Subcutaneous abdominal adipose tissue (tissue), 5 donors: ENCODE measurements around the gene CD248.
"Not testable (repeated sequence)": the region's sequence is repeated elsewhere in the genome, so short reads cannot be mapped to it uniquely, and the experiment has no call there.

Experiments
- H3K27ac ChIP-seq: one replicate; pipeline ENCODE4 v1.7.0; 2013; ENCODE audit warnings: low read depth, mild to moderate bottlenecking, inconsistent platforms, low read length, moderate library complexity
- H3K27me3 ChIP-seq, 5 donors: one replicate each; pipeline ENCODE4 v1.7.0; 2013; ENCODE audit warnings: low read length in 5 of 5, inconsistent platforms in 1 of 5; ENCODE audit not compliant: control insufficient read depth in 5 of 5, insufficient read depth in 4 of 5
- H3K36me3 ChIP-seq, 5 donors: one replicate each; pipeline ENCODE4 v1.7.0; 2013; ENCODE audit warnings: low read length in 5 of 5; ENCODE audit not compliant: control insufficient read depth in 5 of 5, insufficient read depth in 5 of 5
- H3K4me1 ChIP-seq, 5 donors: one replicate each; pipeline ENCODE4 v1.7.0; 2013; ENCODE audit warnings: low read length in 5 of 5, mild to moderate bottlenecking in 3 of 5, moderate library complexity in 1 of 5; ENCODE audit not compliant: control insufficient read depth in 5 of 5, insufficient read depth in 5 of 5
- H3K4me3 ChIP-seq, 5 donors: one replicate each; pipeline ENCODE4 v1.7.0; 2013; ENCODE audit warnings: low read length in 5 of 5, low read depth in 1 of 5
- H3K9ac ChIP-seq, 5 donors: one replicate each; pipeline ENCODE4 v1.7.0; 2013; ENCODE audit warnings: low read length in 5 of 5, mild to moderate bottlenecking in 4 of 5, moderate library complexity in 3 of 5
- H3K9me3 ChIP-seq, 5 donors: one replicate each; pipeline ENCODE4 v1.7.0; 2013; ENCODE audit warnings: low read length in 5 of 5; ENCODE audit not compliant: control insufficient read depth in 5 of 5
- donor health status: healthy.
- donor health status: healthy.
- donor health status: healthy.
- donor health status: healthy.
- donor health status: healthy.

Gene CD248

GRCh38 chr11:66350560-66351235, 33.9 kb upstream of the CD248 start:
- H3K4me3 ChIP-seq, H3K36me3 ChIP-seq, H3K27me3 ChIP-seq, H3K9ac ChIP-seq, H3K9me3 ChIP-seq, H3K27ac ChIP-seq: not testable (repeated sequence)
- peaks cover 3 to 31% (median 25%) of the 10 kb centered on the region in 5 donors for H3K4me1 ChIP-seq

DNA sequence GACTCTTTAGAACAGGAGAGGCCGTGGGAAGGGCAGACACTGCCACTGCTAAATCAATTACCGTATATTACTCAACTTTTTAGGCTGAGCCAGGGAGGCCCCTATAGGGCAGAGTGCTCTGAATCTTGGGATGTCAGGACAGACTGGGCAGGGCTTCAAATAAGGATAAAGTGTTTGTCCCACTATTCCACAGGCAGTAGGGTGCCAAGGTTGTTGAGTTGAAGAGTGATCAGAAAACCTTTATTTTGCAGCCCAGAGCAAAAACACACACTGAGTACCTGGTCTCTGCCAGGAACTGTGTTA, 32.2 kb upstream of the CD248 start:
- Histone ChIP-seq H3K9ac (no peak overlapping the region), H3K4me1 (peaks cover 7 to 45% (median 40%) of the 10 kb centered on the region in 5 donors), H3K36me3 (no peaks in the 10 kb centered on the region), H3K9me3 (no peaks in the 10 kb centered on the region), H3K4me3 (no peak overlapping the region), H3K27me3 (no peaks in the 10 kb centered on the region), H3K27ac (no peak overlapping the region)

DNA sequence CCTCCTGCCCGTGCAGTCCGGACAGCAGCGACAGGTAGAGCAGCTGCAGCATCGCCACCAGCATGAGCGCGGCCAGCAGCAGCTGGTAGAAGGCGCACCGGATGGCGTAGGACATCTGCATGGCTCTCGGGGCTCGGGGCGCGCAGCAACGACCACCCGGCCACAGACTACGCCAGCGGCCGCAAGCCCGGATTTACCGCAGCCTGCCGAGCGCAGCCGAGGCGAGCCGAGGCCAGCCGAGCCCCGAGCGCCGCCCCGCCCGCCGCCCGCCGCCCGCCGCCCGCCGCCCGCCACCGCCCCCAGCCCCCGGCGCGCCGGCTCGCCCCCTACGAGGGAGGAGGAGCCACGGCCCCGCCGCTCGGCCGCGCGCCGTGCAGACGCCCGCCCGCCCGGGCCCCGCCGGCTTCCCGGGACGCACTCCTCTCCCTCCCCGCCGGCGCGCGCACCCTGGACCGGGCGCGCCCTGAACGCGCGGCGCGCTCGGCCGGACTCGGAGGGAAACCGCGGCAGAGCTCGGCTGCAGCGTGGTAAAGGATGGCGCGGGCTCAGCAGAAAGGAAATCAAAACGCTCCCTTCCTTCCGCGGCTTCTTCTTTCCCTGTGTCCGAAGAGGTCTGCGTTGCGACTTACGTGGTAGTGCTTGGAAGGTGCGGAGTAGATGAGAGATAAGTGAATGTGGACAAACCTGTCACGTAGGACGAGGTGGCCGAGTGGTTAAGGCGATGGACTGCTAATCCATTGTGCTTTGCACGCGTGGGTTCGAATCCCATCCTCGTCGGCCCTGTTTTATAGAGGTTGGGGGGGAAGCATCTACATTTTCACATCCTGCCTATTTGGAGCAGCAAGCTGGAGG, 30.8 kb upstream of the CD248 start, which contains the start of gene B4GAT1:
Gene B4GAT1, minus strand, starts transcription at position 205 of the 852 bp plus-strand sequence. Its CDS starts 84 bp downstream, at position 121.
- Histone ChIP-seq H3K4me1 (peaks cover 9 to 55% (median 47%) of the 10 kb centered on the region in 5 donors), H3K9me3 (no peaks in the 10 kb centered on the region), H3K4me3 (peak within 1 kb of the TSS; percentile 86 to 95 (median 93)), H3K27ac (peak within 1 kb of the TSS; percentile 57), H3K36me3 (peaks cover 0 to 1% (median 0%) of the 10 kb centered on the region in 5 donors), H3K9ac (peak within 1 kb of the TSS; percentile 65 to 93 (median 77)), H3K27me3 (no peaks in the 10 kb centered on the region)

GRCh38 chr11:66346476-66347424, 29.9 kb upstream of the CD248 start:
- H3K9ac ChIP-seq = peak overlapping the region; percentile 65 to 93 (median 77)
- H3K27ac ChIP-seq = peak overlapping the region; percentile 57
- peaks cover 0 to 10% (median 5%) of the 10 kb centered on the region in 5 donors for H3K36me3 ChIP-seq
- no peaks in the 10 kb centered on the region for H3K9me3 ChIP-seq
- H3K27me3 ChIP-seq = no peaks in the 10 kb centered on the region
- peaks cover 9 to 55% (median 47%) of the 10 kb centered on the region in 5 donors for H3K4me1 ChIP-seq
- H3K4me3 ChIP-seq = peak overlapping the region; percentile 39 to 95 (median 86)

DNA sequence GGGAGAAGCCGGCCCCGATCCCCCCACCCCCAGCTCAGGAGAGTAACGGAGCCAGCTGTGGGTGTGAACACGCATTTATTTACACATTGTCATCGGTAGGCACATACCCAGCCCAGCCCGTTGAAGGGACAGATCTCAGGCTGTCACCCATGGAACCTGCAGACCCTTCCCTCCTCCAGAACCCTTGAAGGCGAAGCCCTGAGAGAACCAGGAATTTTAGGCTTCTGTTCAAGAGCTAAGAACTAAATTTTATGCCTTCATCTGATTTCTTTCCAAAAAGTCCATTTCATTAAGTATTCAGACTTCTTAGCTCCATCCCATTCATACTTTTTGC, 28.4 kb upstream of the CD248 start:
- H3K4me3 ChIP-seq = peak overlapping the region; percentile 63 to 97 (median 95)
- peaks cover 0 to 24% (median 20%) of the 10 kb centered on the region in 5 donors for H3K36me3 ChIP-seq
- H3K27ac ChIP-seq = peak overlapping the region; percentile 67
- H3K4me1 ChIP-seq = peaks cover 9 to 55% (median 47%) of the 10 kb centered on the region in 5 donors
- H3K9me3 ChIP-seq = no peaks in the 10 kb centered on the region
- H3K9ac ChIP-seq = peak overlapping the region in 3 of 5 donors; percentile 81 to 87 (median 82)
- no peaks in the 10 kb centered on the region for H3K27me3 ChIP-seq

GRCh38 chr11:66344550-66345315, 27.9 kb upstream of the CD248 start, which contains the start of gene BRMS1:
Gene BRMS1, minus strand, starts transcription at chr11:66345104. Its CDS starts 2,870 bp downstream, at chr11:66342234.
- peak within 1 kb of the TSS; percentile 81 to 98 (median 87) for H3K9ac ChIP-seq
- no peaks in the 10 kb centered on the region for H3K27me3 ChIP-seq
- H3K27ac ChIP-seq = peak within 1 kb of the TSS; percentile 67
- H3K4me1 ChIP-seq = peaks cover 9 to 55% (median 47%) of the 10 kb centered on the region in 5 donors
- H3K4me3 ChIP-seq = peak within 1 kb of the TSS; percentile 92 to 97 (median 95)
- H3K36me3 ChIP-seq = peaks cover 0 to 30% (median 25%) of the 10 kb centered on the region in 5 donors
- H3K9me3 ChIP-seq = no peaks in the 10 kb centered on the region

GRCh38 chr11:66343176-66343575, 26.3 kb upstream of the CD248 start:
- Histone ChIP-seq H3K4me3 (no peak overlapping the region), H3K9me3 (no peaks in the 10 kb centered on the region), H3K4me1 (peaks cover 9 to 46% (median 43%) of the 10 kb centered on the region in 5 donors), H3K27ac (no peak overlapping the region), H3K27me3 (no peaks in the 10 kb centered on the region), H3K36me3 (peaks cover 0 to 43% (median 39%) of the 10 kb centered on the region in 5 donors), H3K9ac (no peak overlapping the region)

DNA sequence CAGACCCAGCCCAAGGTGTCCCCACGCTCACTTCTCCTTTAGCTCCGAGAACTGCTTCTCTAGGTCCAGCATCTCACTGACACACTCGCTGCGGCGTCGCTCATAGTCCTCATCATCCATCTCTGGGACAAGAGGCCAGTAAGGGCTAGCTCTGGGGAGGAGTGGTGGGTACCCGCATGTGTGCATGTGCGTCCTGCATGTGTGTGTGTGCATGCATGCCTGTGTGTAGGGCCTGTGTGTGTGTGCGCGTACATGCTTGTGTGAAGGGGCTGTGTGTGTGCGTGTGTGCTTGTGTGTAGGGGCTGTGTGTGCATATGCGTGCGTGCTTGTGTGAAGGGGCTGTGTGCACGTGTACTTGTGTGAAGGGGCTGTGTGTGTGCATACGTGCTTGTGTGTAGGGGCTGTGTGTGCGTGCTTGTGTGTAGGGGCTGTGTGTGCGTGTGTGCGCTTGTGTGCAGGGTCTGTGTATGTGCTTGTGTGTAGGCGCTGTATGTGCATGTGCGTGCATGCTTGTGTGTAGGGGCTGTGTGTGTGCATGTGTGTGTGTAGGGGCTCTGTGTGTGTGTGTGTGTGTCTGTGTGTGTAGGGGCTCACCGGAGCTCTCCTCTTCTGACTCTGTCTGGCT, 24.8 kb upstream of the CD248 start:
- no peak overlapping the region for H3K9ac ChIP-seq

More for the DNA sequence above, 24.8 kb upstream of the CD248 start:
- Histone ChIP-seq H3K27ac (no peak overlapping the region), H3K4me3 (no peak overlapping the region), H3K36me3 (peaks cover 0 to 53% (median 48%) of the 10 kb centered on the region in 5 donors), H3K27me3 (no peaks in the 10 kb centered on the region), H3K4me1 (peaks cover 7 to 38% (median 37%) of the 10 kb centered on the region in 5 donors), H3K9me3 (no peaks in the 10 kb centered on the region)
